GM12801 (cell line): ENCODE measurements around the gene CTNNA3.

Experiments
- TF ChIP-seq, protein P1 (sequence below): IDR thresholded peaks from one replicate; pipeline ENCODE4 v1.5.1; 2011; ENCODE audit warnings: control low read depth; ENCODE audit not compliant: insufficient read length; ENCODE audit errors: extremely low read depth

The CTNNA3 gene

DNA sequence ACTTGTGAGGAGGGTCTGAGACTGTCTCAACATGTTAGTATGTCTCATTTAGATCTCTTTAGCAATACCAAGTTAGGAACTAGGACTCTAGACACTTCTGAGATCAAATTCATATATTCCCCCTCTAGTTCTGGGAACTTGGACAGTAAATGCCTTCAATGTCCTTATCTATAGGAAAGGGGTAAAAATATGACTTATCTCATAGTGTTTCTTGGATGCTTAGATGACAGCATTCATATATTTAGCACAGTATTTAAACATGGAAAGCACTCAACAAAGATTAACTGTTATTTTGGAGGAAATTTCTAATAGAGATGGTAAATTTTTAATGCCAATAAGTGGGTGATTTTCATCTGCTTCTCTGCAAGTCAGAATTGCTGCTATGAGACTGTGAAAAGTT lies 154.6 kb downstream of the CTNNA3 start:
- TF ChIP-seq, protein P1, sequence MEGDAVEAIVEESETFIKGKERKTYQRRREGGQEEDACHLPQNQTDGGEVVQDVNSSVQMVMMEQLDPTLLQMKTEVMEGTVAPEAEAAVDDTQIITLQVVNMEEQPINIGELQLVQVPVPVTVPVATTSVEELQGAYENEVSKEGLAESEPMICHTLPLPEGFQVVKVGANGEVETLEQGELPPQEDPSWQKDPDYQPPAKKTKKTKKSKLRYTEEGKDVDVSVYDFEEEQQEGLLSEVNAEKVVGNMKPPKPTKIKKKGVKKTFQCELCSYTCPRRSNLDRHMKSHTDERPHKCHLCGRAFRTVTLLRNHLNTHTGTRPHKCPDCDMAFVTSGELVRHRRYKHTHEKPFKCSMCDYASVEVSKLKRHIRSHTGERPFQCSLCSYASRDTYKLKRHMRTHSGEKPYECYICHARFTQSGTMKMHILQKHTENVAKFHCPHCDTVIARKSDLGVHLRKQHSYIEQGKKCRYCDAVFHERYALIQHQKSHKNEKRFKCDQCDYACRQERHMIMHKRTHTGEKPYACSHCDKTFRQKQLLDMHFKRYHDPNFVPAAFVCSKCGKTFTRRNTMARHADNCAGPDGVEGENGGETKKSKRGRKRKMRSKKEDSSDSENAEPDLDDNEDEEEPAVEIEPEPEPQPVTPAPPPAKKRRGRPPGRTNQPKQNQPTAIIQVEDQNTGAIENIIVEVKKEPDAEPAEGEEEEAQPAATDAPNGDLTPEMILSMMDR = no peak

DNA sequence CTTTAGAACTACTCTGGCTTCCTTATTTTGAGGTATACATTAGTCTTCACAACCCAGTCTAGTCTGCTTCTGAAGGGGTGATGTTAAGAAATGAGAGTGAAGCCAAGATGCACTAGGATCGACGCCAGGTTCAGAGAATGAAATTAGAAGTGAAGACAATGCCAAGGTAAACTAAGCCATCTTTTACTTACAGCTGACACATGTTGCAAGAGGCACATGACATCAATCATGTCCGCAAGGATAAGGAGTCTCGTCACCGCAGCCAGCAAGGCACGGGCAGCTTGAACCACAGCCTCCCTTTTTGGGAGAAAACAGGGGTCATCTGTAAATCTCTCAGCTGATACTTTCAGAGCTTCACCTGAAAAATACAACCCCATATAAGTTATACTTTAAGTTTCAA lies 156.7 kb downstream of the CTNNA3 start:
- TF ChIP-seq, protein P1 = no peak

DNA sequence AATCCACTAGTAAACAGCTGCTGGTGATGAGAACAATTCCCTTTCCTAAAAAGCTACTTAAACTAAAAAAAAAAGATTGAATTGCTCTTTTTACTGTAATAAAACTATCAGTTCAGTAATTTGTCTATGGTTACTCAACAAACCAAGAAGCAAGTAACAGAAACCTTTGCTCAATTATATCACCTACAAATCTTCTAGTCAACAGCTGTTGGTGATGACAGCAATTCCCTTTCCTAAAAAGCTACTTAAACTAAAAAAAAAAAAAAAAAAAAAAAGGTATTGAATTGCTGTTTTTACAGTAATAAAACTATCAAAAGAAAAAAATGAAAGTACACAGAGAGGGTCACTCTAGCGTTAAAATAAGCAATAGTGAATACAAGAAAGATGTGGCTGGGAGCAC lies 158.1 kb downstream of the CTNNA3 start:
- TF ChIP-seq, protein P1 = no peak

DNA sequence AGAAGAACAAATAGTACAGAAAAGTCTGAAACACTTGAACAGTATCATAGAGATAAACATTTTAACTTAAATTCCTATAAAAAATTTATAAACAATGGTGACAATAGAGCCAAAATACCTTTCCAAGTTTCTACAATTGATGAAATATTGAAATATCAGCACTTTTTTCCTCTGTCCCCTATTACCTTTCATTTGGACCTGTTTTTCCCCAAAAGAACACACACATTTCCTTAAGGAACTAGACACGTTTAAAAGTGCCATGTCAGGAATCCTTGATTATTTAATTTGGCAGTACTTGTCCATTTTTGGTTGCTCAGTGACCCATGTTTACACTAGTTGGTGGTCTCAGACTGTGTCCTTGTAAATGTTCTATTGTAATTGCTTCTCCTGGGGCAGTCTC lies 162.6 kb downstream of the CTNNA3 start:
- TF ChIP-seq, protein P1 = no peak

DNA sequence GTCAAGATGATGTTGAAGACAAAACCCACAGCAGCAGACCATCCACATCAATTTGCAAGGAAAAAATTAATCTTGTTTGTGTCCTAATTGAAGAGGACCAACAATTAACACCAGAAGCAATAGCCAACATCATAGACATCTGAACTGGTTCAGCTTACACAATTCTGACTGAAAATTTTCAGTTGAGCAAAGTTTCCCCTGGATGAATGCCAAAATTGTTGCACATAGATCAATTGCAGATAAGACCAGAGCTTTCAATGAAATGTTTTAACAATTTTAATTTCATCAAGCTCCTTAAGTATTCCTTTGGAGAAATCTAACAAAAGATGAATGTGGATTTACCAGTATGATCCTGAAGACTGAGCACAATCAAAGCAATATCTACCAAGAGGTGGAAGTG lies 168.6 kb downstream of the CTNNA3 start:
- TF ChIP-seq, protein P1 = no peak

DNA sequence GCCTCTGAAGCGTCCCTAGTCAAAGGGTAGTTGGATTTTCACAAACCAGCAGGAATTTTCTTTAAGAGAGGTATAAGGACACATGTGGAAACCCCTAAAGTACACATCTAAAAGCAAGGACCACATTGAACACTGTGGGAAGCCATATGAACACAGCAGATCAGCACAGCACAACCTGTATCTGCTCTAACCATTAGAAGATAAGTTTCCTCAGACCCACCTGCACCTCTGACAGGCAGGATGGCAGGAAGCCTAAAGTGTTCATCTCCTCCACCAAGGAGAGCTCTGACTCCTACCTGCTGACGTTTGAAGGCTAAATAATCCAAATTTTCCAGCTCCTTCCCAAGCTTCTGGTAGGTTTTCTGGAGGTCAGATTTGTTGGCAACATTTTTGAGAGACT lies 174.4 kb downstream of the CTNNA3 start:
- TF ChIP-seq, protein P1 = no peak

DNA sequence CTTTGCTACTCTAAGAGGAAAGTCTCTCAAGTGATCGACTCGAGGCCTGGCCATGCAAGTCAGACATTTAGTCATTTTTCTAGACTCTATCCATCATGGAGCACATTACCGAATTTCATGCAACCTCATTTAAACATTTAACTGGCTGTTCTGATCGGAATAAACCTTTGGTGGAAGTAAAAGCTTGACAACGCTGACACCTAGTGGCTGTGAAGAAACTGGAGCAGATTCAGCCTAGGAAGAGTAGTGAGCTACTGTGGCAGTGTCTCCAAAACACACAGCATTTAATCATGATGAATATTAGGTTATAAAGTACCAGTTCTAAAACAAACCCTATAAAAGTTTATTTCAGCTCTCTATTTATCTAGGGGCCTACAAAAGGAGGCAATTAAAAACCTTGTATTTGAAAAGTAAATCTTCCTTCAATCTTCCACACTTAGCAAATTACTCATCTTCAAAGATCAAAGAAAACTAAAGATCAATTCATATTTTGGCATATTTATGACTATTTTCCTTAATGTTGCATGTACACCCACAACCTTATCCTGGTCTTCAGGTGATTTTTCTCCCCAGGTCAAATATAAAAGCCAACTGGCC lies 175.0 kb downstream of the CTNNA3 start:
- TF ChIP-seq, protein P1 = no peak
